ENCODE data around the gene TRMT10B.
"Not testable (repeated sequence)": the region's sequence is repeated elsewhere in the genome, so short reads cannot be mapped to it uniquely, and the experiment has no call there.

DNA sequence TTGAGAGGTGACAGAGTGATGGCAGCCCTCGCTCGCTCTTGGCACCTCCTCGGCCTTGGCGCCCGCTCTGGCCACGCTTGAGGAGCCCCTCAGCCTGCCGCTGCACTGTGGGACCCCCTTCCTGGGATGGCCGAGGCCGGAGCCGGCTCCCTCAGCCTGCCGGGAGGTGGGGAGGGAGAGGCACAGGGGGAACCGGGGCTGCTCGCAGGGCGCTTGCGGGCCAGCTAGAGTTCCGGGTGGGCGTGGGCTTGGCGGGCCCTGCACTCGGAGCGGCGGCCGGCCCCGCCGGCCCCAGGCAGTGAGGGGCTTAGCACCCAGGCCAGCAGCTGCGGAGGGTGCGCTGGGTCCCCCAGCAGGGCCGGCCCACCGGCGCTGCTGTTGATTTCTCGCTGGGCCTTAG lies 1.9 kb upstream of the TRMT10B start:
- not testable (repeated sequence) for TF ChIP-seq TAF1 (IDR thresholded peaks at IDR 0.05; ENCODE audit: low read depth, low read length); POLR2A (IDR thresholded peaks at IDR 0.05; ENCODE audit: low read depth, low read length); PAX5 (IDR thresholded peaks at IDR 0.05; ENCODE audit: insufficient read depth, low read length, severe bottlenecking)

Data from GM12891 (cell line).